ENCODE results near the gene ABCC4.

ABCC4 gene

GRCh38 chr13:94974015-94974951 is 327.0 kb downstream of the ABCC4 start:
- no peak for DNase-seq

DNA sequence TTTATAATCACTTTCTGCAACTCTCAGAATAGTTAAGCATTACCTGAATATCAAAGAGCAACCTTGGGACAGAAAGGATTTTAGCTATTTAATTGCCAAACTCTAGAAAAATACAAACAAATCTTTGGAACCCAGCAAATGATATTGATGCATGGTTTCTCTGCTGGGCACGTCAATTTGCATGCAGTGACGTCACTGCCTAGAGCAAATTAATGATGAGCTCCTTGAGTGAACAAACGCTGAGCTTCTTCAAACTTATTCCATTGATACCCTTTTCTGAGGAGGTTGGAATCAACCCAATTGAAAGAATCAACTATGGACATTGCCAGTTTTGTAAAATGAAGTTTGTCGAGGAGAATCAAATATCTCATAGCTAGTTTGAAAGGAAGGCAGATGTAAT is 329.0 kb downstream of the ABCC4 start:
- DNase-seq: no peak
